NCI-H446 treated with DMSO at 0.1 percent for 48 hours (cell line): ENCODE measurements around the gene ERGIC3.

Experiments used
- DNase-seq: peaks from one replicate; lab custom pipeline; 2025; lab: John Stamatoyannopoulos, UW

Gene ERGIC3

DNA sequence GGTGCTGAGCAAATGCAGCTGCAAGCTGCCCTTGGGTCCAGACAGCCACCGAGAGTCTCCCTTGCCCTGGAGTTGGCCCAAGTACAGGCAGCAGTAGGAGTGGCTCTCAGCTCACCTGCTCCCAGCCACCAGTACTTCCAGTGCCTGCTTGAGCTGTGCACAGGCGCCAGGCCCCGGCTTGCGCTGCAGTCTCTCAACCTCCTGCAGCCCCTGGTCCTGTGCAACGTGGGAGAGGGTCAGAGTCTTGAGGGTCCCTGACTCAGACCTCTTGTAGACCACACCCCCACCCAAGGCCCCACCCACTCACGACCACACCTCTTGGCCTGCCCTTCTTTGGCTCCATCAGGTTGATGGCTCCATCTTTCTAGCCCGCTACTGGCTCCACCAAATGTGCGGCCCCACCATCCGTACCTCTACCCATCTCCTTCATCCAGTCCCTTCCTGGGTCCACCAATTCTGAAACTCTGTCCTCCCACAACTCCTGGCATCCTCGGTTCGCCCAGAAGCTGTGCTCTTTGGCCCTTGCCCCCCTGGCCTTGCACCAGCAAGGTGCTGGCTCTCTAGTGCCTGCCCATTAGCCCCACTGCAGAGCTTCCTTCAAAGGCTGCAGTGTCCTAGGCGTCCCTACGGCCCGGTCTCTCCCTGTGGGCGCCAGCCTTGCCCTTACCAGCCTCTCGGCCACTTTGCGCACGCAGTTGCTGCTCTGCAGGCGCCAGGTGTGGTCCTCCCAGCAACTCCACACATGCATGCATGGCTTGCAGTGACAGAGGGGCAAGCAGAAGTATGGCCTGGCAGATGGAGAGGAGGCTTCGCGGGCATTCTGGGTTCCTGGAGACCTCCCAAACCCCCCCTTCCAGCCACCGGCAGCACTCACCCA lies 57.3 kb downstream of the ERGIC3 start:
- DNase-seq, result no peak

DNA sequence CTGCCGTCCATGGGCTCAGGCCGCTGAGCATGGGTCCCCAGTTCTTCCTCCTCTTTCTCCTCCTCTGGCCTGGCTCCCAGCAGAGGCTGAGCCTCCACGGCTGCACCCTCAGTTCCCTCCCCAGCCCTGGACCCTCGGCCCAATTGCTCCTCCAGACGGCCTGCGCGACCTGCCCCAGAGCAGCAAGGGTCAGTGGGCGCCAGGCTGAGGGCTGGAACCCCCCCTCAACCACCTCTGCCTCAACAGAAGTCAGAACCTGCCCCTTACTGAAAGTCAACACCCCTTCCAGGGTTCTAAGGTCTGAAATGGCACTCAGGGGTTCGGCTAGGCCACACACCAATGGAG lies 57.9 kb downstream of the ERGIC3 start:
- no peak for DNase-seq

DNA sequence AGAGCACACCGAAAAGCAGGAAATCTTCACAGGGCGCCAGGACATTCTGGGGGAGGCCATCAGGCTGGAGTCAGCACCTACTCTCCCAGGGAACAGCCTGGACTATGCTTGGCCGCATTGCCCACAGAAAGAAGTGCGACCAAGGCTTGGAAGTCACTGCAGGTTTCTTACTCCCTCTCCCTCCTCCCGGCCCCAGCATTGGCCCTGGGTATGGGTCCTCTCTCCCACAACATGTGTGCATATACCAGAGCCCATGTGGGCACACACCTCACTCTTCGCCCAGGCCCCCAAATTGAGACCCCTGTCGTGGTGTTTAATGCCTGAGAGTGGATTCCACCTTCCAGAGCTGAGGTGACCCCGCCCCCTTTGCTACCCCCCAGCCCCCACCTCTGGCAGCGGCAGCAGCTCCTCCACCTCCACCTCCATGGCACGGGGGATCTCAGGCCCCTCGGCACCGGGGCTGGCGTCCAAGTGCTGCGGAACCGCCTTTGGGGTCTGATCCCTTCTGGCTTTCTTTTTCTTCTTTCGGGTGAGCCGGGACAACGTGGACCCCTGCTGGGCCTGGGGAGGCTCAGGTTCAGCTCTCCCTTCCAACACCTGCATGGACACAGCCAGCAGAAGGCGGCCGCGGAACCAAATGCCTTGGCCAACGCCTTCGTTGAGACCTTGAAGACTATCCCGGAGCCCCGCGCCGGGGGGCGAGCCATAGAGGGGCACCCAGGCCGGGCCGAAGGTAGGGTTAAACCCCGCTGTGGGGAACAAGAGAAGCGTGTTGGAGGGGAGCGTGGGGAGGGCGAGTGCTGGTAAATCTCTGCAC lies 58.5 kb downstream of the ERGIC3 start:
- DNase-seq, result no peak

DNA sequence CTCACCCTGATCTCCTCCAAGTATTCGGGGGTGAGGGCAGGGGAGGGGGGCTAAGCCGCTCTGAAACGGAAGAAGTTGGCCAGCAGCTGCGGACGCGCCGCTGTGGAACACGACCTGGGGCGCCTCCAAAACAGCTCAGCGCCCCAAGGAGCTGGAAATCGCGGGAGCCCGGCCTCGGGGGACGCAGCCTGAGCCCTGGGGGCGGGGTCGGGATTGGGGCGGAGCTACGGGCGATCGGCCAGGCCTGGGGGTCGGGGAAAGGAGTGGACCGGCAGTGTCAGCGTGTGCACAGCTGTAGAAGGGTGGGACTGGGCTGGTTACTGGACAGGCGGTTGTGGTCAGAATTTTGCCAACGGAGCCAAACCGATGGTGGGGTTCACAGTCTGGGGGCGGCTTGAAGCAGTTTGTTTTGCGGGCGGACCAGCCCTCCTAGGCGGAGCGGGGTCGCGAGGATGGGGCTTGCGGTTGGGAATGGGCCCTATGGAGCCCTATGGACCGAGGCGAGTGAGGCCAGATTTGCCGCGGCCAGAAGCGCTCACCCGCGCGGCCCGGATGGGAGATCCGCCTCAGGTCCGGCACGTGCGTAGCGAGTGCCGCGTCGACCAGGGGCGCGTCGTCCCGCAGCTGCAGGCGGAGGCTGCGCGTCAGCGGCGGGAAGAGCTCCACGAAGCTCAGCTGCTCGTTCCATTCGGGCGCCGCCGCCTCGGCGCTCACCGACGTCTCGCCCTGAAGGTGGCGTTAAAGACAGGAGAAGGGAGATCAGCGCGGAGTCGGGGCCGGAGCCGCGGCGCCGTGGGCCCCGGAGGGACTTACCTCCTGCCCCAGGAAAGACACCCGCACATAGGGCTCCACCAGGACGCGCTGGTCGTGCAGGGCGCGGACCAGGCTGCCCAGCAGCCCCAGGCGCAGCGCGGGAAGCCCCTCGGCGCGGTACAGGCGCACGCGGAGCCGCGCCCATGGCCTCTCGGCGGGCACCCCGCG lies 59.4 kb downstream of the ERGIC3 start:
- no peak for DNase-seq

DNA sequence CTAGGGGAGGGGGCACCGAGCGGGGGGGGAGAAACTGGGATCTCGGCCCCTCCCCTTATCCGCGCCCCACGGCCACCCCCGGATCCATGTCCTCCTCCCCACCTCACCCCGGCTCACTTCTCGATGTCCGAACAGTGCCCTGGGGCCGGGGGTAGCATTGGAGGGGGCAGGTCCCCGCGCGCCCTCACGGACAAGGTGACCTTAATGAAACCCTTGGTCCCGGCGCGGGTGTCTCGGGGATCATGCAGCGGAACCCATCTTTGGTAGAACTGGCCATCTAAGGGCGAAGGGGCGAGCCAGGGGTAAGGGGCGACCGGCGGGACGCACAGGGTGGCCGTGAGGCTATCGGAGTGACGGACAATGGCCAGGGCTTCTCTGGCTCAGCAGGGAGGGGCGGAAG lies 60.1 kb downstream of the ERGIC3 start:
- DNase-seq, result no peak

DNA sequence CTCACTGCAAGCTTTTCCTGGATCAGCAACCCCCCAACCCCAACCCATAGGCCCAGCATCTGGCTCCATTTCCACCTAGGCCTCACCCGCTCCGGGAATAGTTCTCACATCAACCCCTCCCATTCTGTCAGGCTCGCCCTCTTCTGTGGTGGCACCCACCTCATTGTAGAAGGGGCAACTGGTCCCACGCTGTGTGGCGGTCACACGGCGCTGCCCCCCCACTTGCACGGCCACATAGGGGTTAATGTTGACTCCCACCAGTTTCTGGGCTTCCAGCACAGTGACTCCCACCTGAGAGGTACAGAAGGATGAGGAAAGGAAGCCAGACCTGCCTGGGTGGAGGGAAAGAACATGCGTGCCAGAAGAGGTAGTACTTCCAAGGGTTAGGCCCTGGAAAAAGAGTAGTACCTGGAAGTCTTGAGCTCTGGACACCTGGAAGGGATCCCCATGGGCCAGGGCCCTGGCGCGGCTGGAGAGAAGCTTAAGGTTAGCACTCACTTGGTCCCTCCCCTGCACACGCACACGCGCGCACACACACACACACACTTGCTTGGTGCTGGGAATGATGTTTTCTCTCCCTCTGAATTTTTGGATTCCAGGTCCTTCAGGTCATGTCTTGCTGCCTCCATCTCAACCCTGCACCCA lies 61.1 kb downstream of the ERGIC3 start:
- DNase-seq, result no peak

DNA sequence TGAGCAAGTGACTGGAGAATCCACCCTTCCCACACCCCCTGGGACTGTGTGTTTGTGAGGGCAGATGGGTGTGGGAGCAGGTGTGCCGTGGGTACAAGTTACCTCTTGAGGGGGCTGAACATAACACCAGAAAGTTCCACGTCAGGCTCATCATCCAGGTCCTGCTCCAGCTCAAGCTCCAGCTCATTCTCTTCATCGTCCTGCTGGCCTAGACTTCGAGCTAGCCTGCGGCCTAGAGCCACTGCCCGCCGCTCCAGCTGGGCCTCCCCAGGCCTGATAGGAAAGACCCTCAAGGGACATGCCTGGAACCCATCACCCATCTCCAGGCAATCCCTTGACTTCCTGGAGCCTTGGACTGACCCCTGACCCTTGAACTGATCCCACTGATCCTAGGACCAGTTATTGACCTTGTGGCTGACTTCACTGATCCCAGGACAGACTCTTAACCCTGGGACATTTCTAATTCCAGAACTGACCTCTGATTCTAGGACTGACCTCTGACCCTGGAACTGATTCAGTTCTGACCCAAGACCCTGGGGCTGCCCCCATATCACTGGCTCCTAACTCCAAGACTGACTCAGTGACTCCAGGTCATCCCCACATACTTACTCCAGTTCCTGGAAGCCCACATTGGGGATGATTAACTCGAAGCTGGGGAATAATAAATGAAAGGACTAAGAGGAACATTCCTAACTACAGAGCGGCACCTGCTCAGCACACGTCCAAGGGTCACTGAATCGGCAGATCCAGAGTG lies 62.0 kb downstream of the ERGIC3 start:
- DNase-seq, result no peak

DNA sequence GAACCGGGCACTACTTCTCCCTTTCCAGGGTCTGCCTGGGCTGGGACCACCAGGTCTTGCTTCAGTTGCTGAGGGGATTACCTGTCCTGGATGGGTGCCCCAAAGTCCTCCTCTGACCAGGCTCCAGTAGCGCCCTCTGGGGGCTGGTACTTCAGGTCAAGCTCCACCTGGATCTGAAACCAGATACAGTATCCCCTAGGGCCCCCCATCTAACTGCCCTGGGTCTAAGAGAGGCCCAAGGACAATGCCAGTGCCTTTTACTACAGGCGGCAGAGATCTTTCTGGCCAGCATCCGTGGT lies 62.5 kb downstream of the ERGIC3 start:
- no peak for DNase-seq

DNA sequence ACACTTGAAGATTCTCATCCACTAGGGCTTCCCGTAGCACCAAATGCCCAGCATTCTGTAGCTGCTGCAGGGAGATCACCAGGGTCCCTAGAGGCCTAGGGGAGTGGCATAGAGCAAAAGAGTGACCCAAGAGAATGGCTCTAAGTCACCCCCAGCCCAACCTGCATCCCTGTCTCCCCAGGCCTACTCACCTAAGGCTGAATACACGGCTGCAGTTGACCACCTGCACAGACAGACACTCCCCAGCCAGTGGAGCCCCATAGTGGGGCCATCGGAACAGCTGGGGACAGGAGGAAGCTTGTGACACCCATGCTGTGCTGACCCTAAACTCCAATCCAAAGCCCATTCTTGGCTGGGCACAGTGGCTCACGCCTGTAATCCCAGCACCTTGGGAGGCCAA lies 64.2 kb downstream of the ERGIC3 start:
- no peak for DNase-seq
